ENCODE measurements around the gene DNAH3.

DNA sequence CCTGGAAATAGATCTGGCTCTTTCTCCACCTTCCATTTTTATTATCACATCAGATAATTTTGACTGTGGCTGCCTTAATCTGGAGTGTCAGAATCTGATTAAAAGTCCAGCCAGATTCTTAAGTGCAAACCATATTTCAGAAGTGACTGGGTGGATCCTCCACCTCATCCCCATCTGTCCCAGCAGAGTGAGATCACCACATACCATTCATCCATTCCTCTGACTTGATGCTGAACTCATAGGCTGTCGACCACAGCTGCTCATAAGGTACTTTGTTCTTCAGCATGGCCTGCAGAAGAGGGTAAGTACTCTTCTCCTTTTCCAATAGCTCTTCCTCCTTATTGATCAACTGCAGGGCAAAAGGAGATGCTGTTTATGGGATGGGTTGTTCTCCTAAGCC, 53.5 kb downstream of the DNAH3 start:
- TF ChIP-seq EZH2 (IDR thresholded peaks at IDR 0.05) = no peak
- TF ChIP-seq POLR2AphosphoS5 (IDR thresholded peaks at IDR 0.05; ENCODE audit: borderline replicate concordance, low read depth, low read length) = no peak
- no peak for TF ChIP-seq FOXP2 (optimal IDR thresholded peaks at IDR 0.05; ENCODE audit: control extremely low read depth, extremely low read length, insufficient read depth)

All from SK-N-MC (cell line).